ENCODE results near the gene THAP2.
"Not testable (repeated sequence)": the region's sequence is repeated elsewhere in the genome, so short reads cannot be mapped to it uniquely, and the experiment has no call there.

THAP2 gene

GRCh38 chr12:71685914-71686657, 22.0 kb downstream of the THAP2 start, which contains the start of gene TMEM19:
TSS of gene TMEM19 (plus strand) at chr12:71686082. CDS start at chr12:71686681, 599 bp downstream.
- H3K4me3 ChIP-seq (ENCODE audit: control insufficient read depth, low read depth, low read length): peak within 1 kb of the TSS; percentile 70
- DNase-seq (ENCODE audit: low read depth): no peak
- peak; percentile 24 for TF ChIP-seq CTCF (IDR thresholded peaks at IDR 0.05; ENCODE audit: control insufficient read depth, insufficient read depth, low read depth, low read length, missing control alignments)

- DNase-seq (ENCODE audit: low read depth): no peak
- peak overlapping the region; percentile 70 for H3K4me3 ChIP-seq (ENCODE audit: control insufficient read depth, low read depth, low read length)
- TF ChIP-seq CTCF (IDR thresholded peaks at IDR 0.05; ENCODE audit: control insufficient read depth, insufficient read depth, low read depth, low read length, missing control alignments): no peak
These were observed 22.5 kb downstream of the THAP2 start for GRCh38 chr12:71686658-71687025.

GRCh38 chr12:71687172-71687571, 23.1 kb downstream of the THAP2 start:
- peak overlapping the region; percentile 70 for H3K4me3 ChIP-seq (ENCODE audit: control insufficient read depth, low read depth, low read length)
- not testable (repeated sequence) for DNase-seq (ENCODE audit: low read depth)

- no peak overlapping the region for H3K4me3 ChIP-seq (ENCODE audit: control insufficient read depth, low read depth, low read length)
- DNase-seq (ENCODE audit: low read depth): no peak
- TF ChIP-seq CTCF (IDR thresholded peaks at IDR 0.05; ENCODE audit: control insufficient read depth, insufficient read depth, low read depth, low read length, missing control alignments): no peak
These were observed 25.0 kb downstream of the THAP2 start for GRCh38 chr12:71688961-71689570.

GRCh38 chr12:71691504-71692129, 27.5 kb downstream of the THAP2 start:
- H3K4me3 ChIP-seq (ENCODE audit: control insufficient read depth, low read depth, low read length): no peak overlapping the region
- no peak for DNase-seq (ENCODE audit: low read depth)
- TF ChIP-seq CTCF (IDR thresholded peaks at IDR 0.05; ENCODE audit: control insufficient read depth, insufficient read depth, low read depth, low read length, missing control alignments): no peak

- DNase-seq (ENCODE audit: low read depth): no peak
- no peak overlapping the region for H3K4me3 ChIP-seq (ENCODE audit: control insufficient read depth, low read depth, low read length)
- no peak for TF ChIP-seq CTCF (IDR thresholded peaks at IDR 0.05; ENCODE audit: control insufficient read depth, insufficient read depth, low read depth, low read length, missing control alignments)
These were observed 29.0 kb downstream of the THAP2 start for GRCh38 chr12:71693126-71693525.

- H3K4me3 ChIP-seq (ENCODE audit: control insufficient read depth, low read depth, low read length); DNase-seq (ENCODE audit: low read depth): not testable (repeated sequence)
These were observed 29.6 kb downstream of the THAP2 start for GRCh38 chr12:71693651-71694050.

All from AG09309 (cell line).